Left lung (tissue), 10 donors: ENCODE data around the gene RIPOR3. TPM values are rescaled to one million over a fixed set of nuclear protein-coding genes. Genes with fewer than 3 reads are reported as not detected.

Experiments
- ATAC-seq: fragments of 200-7000 bp; cut with Tn5 transposase; one replicate; pipeline ENCODE4 v1.9.1; 2020; ENCODE audit warnings: moderate library complexity
- DNase-seq, 4 donors: peaks; one replicate each; pipeline ENCODE4 v3.0.0-alpha.2; 2013 to 2020
- H3K27ac ChIP-seq, 2 donors: fragments of 200-600 bp; sonication (generic) in 1 of 2; one replicate each; pipeline versions ENCODE4 v1.5.0 to v1.8.0; 2020 to 2021
- H3K27me3 ChIP-seq, 2 donors: fragments of 200-600 bp; sonication (generic) in 1 of 2; one replicate each; pipeline versions ENCODE4 v1.5.0 to v1.8.0; 2020 to 2021
- H3K36me3 ChIP-seq, 2 donors: fragments of 200-600 bp; sonication (generic) in 1 of 2; one replicate each; pipeline versions ENCODE4 v1.5.0 to v1.8.0; 2020 to 2021
- H3K4me1 ChIP-seq, 2 donors: fragments of 200-600 bp; one replicate each; pipeline ENCODE4 v1.8.0; 2021
- H3K4me3 ChIP-seq, 2 donors: fragments of 200-600 bp; sonication (generic) in 1 of 2; one replicate each; pipeline versions ENCODE4 v1.5.0 to v1.8.0; 2020 to 2021; ENCODE audit warnings: mild to moderate bottlenecking in 1 of 2
- H3K9me3 ChIP-seq, 2 donors: fragments of 200-600 bp; sonication (generic) in 1 of 2; one replicate each; pipeline versions ENCODE4 v1.5.0 to v1.8.0; 2020 to 2021
- CTCF ChIP-seq, 2 donors: fragments of 200-600 bp; sonication (generic) in 1 of 2; IDR thresholded peaks; one replicate each; pipeline versions ENCODE4 v1.5.0 to v1.8.0; 2021; ENCODE audit warnings: antibody characterized with exemption in 2 of 2
- intact Hi-C, 2 donors: fragments of 100-400 bp; cut with DNase I; formaldehyde crosslinking; loops; one replicate each; pipeline versions ENCODE4 v1.11.2 to v1.14.2; 2022
- polyA plus RNA-seq, 6 donors: library from polyadenylated mRNA; unstranded; fragments of 120-200 nt; gene quantifications; one replicate each; pipeline ENCODE4 v1.2.1, GENCODE V29; 2013; ENCODE audit not compliant: insufficient read length in 6 of 6
- total RNA-seq, 2 donors: library from RNA; stranded (reverse); fragmentation: NEBNext Ultra II Directional; extraction: Animal tissue kit (Norgen Biotek cat#: 25700); gene quantifications; one replicate each; pipeline ENCODE4 v1.2.1, GENCODE V29; 2021
- donor health status: DM: no; HTN: yes; CAD: no.
- donor health status: DM: no; HTN: no; CAD: no.

RIPOR3 gene
- total and polyA plus RNA-seq, 8 donors, result 2.0 to 7.0 (median 2.8) TPM

GRCh38 chr20:50633361-50633760 is 58.0 kb downstream of the RIPOR3 start:
- Histone ChIP-seq H3K9me3 (no peaks in the 10 kb centered on the region), H3K27me3 (no peaks in the 10 kb centered on the region), H3K36me3 (no peaks in the 10 kb centered on the region), H3K4me3 (no peak overlapping the region), H3K4me1 (peaks cover 7 to 23% of the 10 kb centered on the region in 2 donors), H3K27ac (no peak overlapping the region)
- intact Hi-C loops, result no loop called here
- ATAC-seq, result no peak
- TF ChIP-seq CTCF (IDR thresholded peaks at IDR 0.05), result no peak
- no peak for DNase-seq

GRCh38 chr20:50632701-50633100 is 58.6 kb downstream of the RIPOR3 start:
- DNase-seq (no peak), ATAC-seq (no peak)
- no peaks in the 10 kb centered on the region for H3K36me3 ChIP-seq
- no peaks in the 10 kb centered on the region for H3K9me3 ChIP-seq
- H3K27ac ChIP-seq, result no peak overlapping the region
- TF ChIP-seq CTCF (IDR thresholded peaks at IDR 0.05), result no peak
- peaks cover 7 to 22% of the 10 kb centered on the region in 2 donors for H3K4me1 ChIP-seq
- intact Hi-C loops, result no loop called here
- no peak overlapping the region for H3K4me3 ChIP-seq
- H3K27me3 ChIP-seq, result no peaks in the 10 kb centered on the region

- no peak overlapping the region for H3K27ac ChIP-seq
- H3K36me3 ChIP-seq, result no peaks in the 10 kb centered on the region
- no peak for TF ChIP-seq CTCF (IDR thresholded peaks at IDR 0.05)
- no peak overlapping the region for H3K4me3 ChIP-seq
- ATAC-seq, result no peak
- intact Hi-C loops, result no loop called here
- no peak for DNase-seq
- peaks cover 7 to 18% of the 10 kb centered on the region in 2 donors for H3K4me1 ChIP-seq
- no peaks in the 10 kb centered on the region for H3K9me3 ChIP-seq
- no peaks in the 10 kb centered on the region for H3K27me3 ChIP-seq
Observed at GRCh38 chr20:50632236-50632635, 59.1 kb downstream of the RIPOR3 start.

- intact Hi-C loops, result no loop called here
- H3K4me3 ChIP-seq, result no peak overlapping the region
- H3K27ac ChIP-seq, result no peak overlapping the region
- no peaks in the 10 kb centered on the region for H3K27me3 ChIP-seq
- H3K4me1 ChIP-seq, result peaks cover 0 to 2% of the 10 kb centered on the region in 2 donors
- DNase-seq (no peak), ATAC-seq (no peak)
- no peaks in the 10 kb centered on the region for H3K9me3 ChIP-seq
- H3K36me3 ChIP-seq, result no peaks in the 10 kb centered on the region
- no peak for TF ChIP-seq CTCF (IDR thresholded peaks at IDR 0.05)
Observed at GRCh38 chr20:50630578-50631263, 60.6 kb downstream of the RIPOR3 start.

GRCh38 chr20:50629670-50630045 is 61.7 kb downstream of the RIPOR3 start:
- Histone ChIP-seq H3K27ac (no peak overlapping the region), H3K4me1 (no peaks in the 10 kb centered on the region), H3K27me3 (no peaks in the 10 kb centered on the region), H3K36me3 (no peaks in the 10 kb centered on the region), H3K9me3 (no peaks in the 10 kb centered on the region), H3K4me3 (no peak overlapping the region)
- ATAC-seq (no peak), DNase-seq (no peak)
- intact Hi-C loops, result no loop called here
- no peak for TF ChIP-seq CTCF (IDR thresholded peaks at IDR 0.05)
